C4-2B (cell line): ENCODE data around the gene MIER3.

ENCODE experiments used
- ZFX ChIP-seq: fragments of 450-650 bp; IDR thresholded peaks from 2 replicates; pipeline ENCODE4 v1.6.1; 2017
- TF ChIP-seq, protein P1 (sequence below): fragments of 450-650 bp; conservative IDR thresholded peaks from 2 replicates; pipeline ENCODE4 v1.5.1; 2017; ENCODE audit warnings: mild to moderate bottlenecking

DNA sequence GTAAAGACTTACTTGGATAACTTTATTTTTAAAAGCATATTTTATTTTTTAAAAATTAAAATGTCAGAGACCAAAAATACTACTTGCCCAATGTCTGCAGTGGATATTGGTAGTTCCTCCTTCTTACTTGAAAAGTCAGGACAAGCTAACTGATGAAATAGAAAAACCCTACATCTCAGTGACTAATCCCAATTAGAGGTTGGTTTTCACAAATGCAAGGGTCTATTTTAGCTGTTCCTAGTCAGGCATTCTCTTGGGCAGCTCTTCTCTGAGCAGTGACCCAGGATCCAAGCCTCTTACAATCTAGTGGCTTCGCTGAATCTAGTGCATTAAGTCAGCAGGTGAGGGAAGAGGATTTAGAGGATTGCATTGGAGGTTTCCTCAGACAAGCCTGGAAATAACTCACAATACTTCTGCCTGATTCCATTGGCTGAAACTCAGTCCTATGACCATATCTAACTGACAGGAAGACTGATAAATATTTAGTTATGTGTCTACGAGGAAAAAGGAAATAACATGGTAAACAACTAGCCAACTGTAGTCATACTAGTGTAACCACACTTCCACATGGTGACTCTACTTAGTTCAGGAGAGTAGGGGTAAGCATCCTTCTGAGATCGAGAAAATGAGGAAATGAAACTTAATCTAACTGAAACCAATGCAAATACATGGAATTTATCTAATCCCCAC lies 34.2 kb upstream of the MIER3 start:
- TF ChIP-seq, protein P1, sequence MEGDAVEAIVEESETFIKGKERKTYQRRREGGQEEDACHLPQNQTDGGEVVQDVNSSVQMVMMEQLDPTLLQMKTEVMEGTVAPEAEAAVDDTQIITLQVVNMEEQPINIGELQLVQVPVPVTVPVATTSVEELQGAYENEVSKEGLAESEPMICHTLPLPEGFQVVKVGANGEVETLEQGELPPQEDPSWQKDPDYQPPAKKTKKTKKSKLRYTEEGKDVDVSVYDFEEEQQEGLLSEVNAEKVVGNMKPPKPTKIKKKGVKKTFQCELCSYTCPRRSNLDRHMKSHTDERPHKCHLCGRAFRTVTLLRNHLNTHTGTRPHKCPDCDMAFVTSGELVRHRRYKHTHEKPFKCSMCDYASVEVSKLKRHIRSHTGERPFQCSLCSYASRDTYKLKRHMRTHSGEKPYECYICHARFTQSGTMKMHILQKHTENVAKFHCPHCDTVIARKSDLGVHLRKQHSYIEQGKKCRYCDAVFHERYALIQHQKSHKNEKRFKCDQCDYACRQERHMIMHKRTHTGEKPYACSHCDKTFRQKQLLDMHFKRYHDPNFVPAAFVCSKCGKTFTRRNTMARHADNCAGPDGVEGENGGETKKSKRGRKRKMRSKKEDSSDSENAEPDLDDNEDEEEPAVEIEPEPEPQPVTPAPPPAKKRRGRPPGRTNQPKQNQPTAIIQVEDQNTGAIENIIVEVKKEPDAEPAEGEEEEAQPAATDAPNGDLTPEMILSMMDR, result no peak
- TF ChIP-seq ZFX, result no peak
